ENCODE results near the gene NIPSNAP3A.

The NIPSNAP3A gene

DNA sequence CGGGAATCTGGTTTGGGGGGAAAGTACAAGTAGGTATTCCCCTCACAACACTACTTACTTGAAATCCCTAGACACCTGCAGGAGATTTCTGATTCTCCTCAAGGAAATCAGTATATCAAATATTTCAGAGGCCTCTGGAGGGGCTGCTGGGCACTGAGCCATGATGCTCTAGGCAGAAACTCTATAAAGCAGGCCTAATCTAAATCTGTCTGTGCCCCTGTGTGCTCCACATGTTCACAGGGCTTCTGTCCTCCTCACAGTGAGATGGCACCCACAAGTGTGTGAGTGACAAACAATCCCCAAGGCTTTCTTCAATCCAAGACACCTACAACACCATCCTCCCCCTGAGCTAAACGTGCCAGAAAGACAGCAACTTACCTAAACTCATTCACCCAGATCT is 55.4 kb downstream of the NIPSNAP3A start:
- Mint-ChIP-seq H3K27ac (peak overlapping the region; percentile 21), H3K9me3 (no peaks in the 10 kb centered on the region), H3K27me3 (no peaks in the 10 kb centered on the region), H3K36me3 (ENCODE audit: low read depth) (peaks cover 99% of the 10 kb centered on the region), H3K4me1 (ENCODE audit: low read depth) (no peaks in the 10 kb centered on the region), H3K4me3 (no peak overlapping the region)
- intact Hi-C loops (cut with micrococcal nuclease), result no loop called here

DNA sequence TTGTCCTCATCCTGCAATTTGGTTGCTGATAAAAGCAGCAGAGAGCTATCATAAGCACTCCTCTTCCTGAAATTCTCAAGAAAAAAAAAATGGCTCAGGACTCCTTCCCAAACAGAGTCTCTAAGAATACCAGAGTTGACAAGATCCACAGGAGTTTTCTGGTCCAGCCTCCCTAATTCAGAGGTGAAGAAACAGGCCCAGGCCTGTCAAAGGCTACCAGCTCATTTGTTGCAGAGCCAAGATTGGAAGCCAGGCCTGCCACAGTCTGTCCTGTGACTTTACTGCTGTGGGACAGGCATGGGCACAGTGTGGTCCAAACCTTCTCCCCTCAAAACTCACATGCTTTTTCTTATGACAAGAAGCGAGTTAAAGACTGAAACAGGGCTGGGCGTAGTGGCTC is 58.0 kb downstream of the NIPSNAP3A start:
- H3K9me3 Mint-ChIP-seq, result no peaks in the 10 kb centered on the region
- no peaks in the 10 kb centered on the region for H3K27me3 Mint-ChIP-seq
- peaks cover 99% of the 10 kb centered on the region for H3K36me3 Mint-ChIP-seq (ENCODE audit: low read depth)
- no peak overlapping the region for H3K27ac Mint-ChIP-seq
- H3K4me3 Mint-ChIP-seq, result no peak overlapping the region
- intact Hi-C loops (cut with micrococcal nuclease), result no loop called here
- no peaks in the 10 kb centered on the region for H3K4me1 Mint-ChIP-seq (ENCODE audit: low read depth)

- Mint-ChIP-seq H3K36me3 (ENCODE audit: low read depth) (peaks cover 99% of the 10 kb centered on the region), H3K9me3 (no peaks in the 10 kb centered on the region), H3K27me3 (no peaks in the 10 kb centered on the region), H3K4me1 (ENCODE audit: low read depth) (no peaks in the 10 kb centered on the region), H3K27ac (no peak overlapping the region), H3K4me3 (no peak overlapping the region)
- intact Hi-C loops (cut with micrococcal nuclease), result no loop called here
Observed at GRCh38 chr9:104808035-104808614, 60.6 kb downstream of the NIPSNAP3A start.

Data from dendritic cell treated with granulocyte-macrophage colony-stimulating factor and Interleukin-4, amounts not matched to agents 40 ng/mL and 50 ng/mL, for 4 days (primary cell).